Choroid plexus epithelial cell (primary cell): ENCODE results near the gene ZNF598.

ENCODE experiments used
- DNase-seq: peaks from one replicate; pipeline ENCODE4 v3.0.0-alpha.2; 2010; ENCODE audit warnings: low read depth
- H3K4me3 ChIP-seq: 2 replicates; pipeline ENCODE4 v1.5.1; 2011; ENCODE audit warnings: low read depth, mild to moderate bottlenecking, control low read depth, low read length, moderate library complexity
- CTCF ChIP-seq: conservative IDR thresholded peaks from 2 replicates; pipeline ENCODE4 v1.5.1; 2011; ENCODE audit warnings: low read depth, mild to moderate bottlenecking, control low read depth, inconsistent platforms, low read length, moderate library complexity

The ZNF598 gene

GRCh38 chr16:1987198-1987597 is 22.4 kb downstream of the ZNF598 start:
- no peak for TF ChIP-seq CTCF
- no peak for DNase-seq
- H3K4me3 ChIP-seq: no peak overlapping the region

DNA sequence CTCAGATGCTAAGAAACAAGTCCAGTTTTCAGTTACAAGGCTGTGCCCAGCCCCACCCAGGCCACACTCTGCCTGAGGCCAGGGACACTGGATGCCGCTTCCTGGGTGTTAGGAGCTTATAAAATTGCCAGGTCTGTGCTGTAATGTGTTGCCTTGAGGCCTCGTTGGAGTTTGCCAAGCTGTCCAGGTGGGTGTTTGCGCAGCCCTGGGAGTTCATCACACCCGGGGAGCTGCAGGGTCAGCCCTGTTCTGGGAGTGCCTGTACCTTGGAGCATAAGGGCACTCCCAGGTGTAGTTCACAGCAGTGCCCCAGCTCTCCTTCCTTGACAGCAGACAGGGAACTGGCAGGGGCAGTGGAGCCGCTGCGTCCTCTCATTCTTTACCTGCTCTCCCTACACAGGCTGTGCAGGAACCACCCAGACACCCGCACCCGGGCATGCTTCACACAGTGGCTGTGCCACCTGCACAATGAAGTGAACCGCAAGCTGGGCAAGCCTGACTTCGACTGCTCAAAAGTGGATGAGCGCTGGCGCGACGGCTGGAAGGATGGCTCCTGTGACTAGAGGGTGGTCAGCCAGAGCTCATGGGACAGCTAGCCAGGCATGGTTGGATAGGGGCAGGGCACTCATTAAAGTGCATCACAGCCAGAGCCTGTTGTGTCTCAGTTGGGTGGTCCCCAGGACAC is 24.0 kb downstream of the ZNF598 start:
- no peak for TF ChIP-seq CTCF
- no peak for DNase-seq
- H3K4me3 ChIP-seq: no peak overlapping the region

DNA sequence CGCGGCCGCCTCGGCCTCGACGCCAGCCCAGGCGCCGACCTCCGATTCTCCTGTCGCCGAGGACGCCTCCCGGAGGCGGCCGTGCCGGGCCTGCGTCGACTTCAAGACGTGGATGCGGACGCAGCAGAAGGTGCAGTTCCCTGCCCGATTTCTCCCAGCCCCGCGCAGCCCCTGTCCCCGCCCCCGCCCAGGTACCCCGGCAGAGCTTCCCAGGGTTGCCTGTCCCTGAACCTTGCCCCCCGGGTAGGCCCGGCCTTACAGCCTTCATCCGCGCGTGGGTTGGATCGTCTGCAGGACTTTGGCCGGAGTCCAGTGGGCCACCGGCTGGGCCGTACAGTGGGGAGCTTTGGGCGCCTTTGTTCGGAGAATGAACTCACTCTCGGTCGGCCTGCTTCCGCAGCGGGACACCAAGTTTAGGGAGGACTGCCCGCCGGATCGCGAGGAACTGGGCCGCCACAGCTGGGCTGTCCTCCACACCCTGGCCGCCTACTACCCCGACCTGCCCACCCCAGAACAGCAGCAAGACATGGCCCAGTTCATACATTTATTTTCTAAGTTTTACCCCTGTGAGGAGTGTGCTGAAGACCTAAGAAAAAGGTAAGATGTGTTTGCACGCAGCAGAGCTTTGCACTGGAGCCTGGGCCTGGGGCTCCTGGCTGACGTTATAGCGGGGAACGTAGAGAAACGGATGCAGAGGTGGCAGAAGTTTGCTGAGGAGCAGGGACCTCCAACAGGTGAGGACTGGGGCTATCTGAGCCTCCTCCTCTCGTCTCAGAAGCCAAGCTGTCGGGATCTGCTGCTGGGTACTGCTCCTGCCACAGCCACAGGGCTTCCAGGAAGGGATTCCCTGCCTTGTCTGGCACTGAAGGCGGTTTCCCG is 25.0 kb downstream of the ZNF598 start:
- peak overlapping the region; percentile 67 for H3K4me3 ChIP-seq
- no peak for DNase-seq
- no peak for TF ChIP-seq CTCF

DNA sequence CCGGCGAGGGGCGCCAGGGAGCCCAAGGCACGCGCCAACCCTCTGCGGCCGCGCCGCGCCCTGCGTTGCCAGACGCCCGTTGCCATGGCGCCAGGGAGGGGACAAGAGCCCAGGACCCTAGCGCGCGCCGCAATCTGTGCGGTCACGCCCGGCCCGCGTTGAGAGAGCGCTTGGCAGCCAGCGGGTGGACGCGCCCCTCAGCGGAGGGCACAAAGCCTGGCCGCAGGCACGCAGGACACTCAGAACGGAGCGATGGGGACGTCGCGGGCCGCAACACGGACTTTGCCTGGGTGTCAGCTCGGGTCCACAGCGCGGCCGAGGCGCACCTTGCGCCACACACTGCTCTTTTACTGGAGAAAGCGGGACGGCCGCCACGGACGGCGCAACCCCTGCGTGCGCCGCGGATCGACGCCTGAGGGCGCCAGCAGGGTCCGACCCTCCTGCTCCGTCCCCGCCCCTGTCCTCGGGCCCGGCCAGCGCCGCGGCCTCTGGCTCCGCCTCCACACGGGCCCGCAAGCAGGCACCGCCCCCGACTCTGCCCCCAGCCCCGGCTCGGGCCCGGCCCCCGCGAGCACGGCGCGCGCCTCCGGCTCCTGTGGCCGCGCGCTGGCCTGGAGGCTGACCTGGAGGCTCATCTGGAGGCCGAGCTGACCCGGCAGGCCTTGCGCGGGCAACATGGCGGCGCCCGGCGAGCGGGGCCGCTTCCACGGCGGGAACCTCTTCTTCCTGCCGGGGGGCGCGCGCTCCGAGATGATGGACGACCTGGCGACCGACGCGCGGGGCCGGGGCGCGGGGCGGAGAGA is 25.9 kb downstream of the ZNF598 start, which contains the start of gene GFER:
TSS of gene GFER (plus strand) at position 650 of the 803 bp plus-strand sequence. CDS start at position 676, 26 bp downstream.
- peak; percentile 42 for TF ChIP-seq CTCF

GRCh38 chr16:1982991-1983543 is 26.6 kb downstream of the ZNF598 start:
- TF ChIP-seq CTCF: peak; percentile 16
- DNase-seq: peak; percentile 30
- peak overlapping the region; percentile 67 for H3K4me3 ChIP-seq

More for the DNA sequence above, 25.9 kb downstream of the ZNF598 start, which contains the start of gene GFER:
- peak; percentile 93 for DNase-seq
- peak within 1 kb of the TSS; percentile 67 for H3K4me3 ChIP-seq

DNA sequence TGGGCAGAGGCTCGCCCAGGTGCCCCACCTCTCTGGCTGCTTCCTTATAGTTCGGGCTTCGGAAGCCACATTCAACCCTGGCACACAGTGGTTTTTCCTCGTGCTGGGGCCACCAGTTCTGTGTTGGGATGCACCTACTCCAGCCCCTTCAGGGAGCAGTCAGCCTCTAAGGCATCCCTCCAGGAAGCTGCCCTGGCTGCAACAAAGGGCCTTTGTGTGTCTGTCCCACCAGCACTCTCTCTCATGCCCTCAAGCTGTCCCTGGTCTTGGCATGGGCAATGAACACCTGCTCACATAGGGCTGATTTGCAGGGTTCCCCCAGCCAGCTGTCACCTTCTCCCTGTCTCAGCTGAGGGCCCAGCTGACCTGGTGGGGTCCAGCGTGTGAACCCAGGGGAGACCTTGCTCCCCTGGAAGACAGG is 27.6 kb downstream of the ZNF598 start:
- no peak for DNase-seq
- no peak overlapping the region for H3K4me3 ChIP-seq
- no peak for TF ChIP-seq CTCF
